Measurements from ENCODE around the gene ADO.
"Not testable (repeated sequence)": the region's sequence is repeated elsewhere in the genome, so short reads cannot be mapped to it uniquely, and the experiment has no call there.

ADO gene

GRCh38 chr10:62804356-62805230 is at the start of gene ADO:
Gene ADO (plus strand): TSS chr10:62804720. CDS start chr10:62805060, 340 bp downstream.
- peak; percentile 80 for DNase-seq

GRCh38 chr10:62754963-62755362 is 49.6 kb upstream of the ADO start:
- DNase-seq, result no peak

GRCh38 chr10:62755662-62756653 is 48.6 kb upstream of the ADO start:
- DNase-seq, result no peak

- no peak for DNase-seq
Measured at GRCh38 chr10:62759599-62760175, 44.8 kb upstream of the ADO start.

GRCh38 chr10:62760401-62760800 is 44.1 kb upstream of the ADO start:
- no peak for DNase-seq

- DNase-seq, result no peak
Measured at GRCh38 chr10:62761115-62761514, 43.4 kb upstream of the ADO start.

- DNase-seq, result no peak
Measured at GRCh38 chr10:62763155-62763554, 41.4 kb upstream of the ADO start.

- no peak for DNase-seq
Measured at GRCh38 chr10:62764011-62764410, 40.5 kb upstream of the ADO start.

GRCh38 chr10:62765726-62766125 is 38.8 kb upstream of the ADO start:
- no peak for DNase-seq

- no peak for DNase-seq
Measured at GRCh38 chr10:62766386-62766785, 38.1 kb upstream of the ADO start.

GRCh38 chr10:62769574-62770242 is 34.8 kb upstream of the ADO start:
- peak; percentile 7 for DNase-seq

- DNase-seq, result peak; percentile 66
Measured at GRCh38 chr10:62772186-62772974, 32.1 kb upstream of the ADO start.

- no peak for DNase-seq
Measured at GRCh38 chr10:62778125-62778524, 26.4 kb upstream of the ADO start.

- peak; percentile 22 for DNase-seq
Measured at GRCh38 chr10:62779487-62780248, 24.9 kb upstream of the ADO start.

GRCh38 chr10:62784537-62784936 is 20.0 kb upstream of the ADO start:
- not testable (repeated sequence) for DNase-seq

- DNase-seq, result not testable (repeated sequence)
Measured at GRCh38 chr10:62788285-62788684, 16.2 kb upstream of the ADO start.

- peak; percentile 51 for DNase-seq
Measured at GRCh38 chr10:62788861-62789467, 15.6 kb upstream of the ADO start.

GRCh38 chr10:62790019-62790555 is 14.4 kb upstream of the ADO start:
- DNase-seq, result no peak

- DNase-seq, result no peak
Measured at GRCh38 chr10:62790571-62790970, 13.9 kb upstream of the ADO start.

- DNase-seq, result no peak
Measured at GRCh38 chr10:62792261-62792660, 12.3 kb upstream of the ADO start.
